Stomach (tissue), 9 donors: ENCODE results near the gene MYL12B. TPM values are rescaled to one million over a fixed set of nuclear protein-coding genes. Genes with fewer than 3 reads are reported as not detected.

ENCODE experiments used
- DNase-seq, 2 donors: peaks; one replicate each; pipeline versions ENCODE4 v3.0.0 to v3.0.0-alpha.2; 2013 to 2019
- H3K27ac ChIP-seq, 5 donors: fragments of 200-600 bp in 4 of 5; sonication (generic) in 4 of 5; one replicate each; pipeline ENCODE4 v1.5.1; 2013 to 2019; ENCODE audit warnings: mild to moderate bottlenecking in 1 of 5, moderate library complexity in 1 of 5
- H3K27me3 ChIP-seq, 3 donors: fragments of 200-600 bp; sonication (generic); one replicate each; pipeline ENCODE4 v1.5.1; 2017 to 2019; ENCODE audit warnings: mixed run types in 1 of 3
- H3K36me3 ChIP-seq, 4 donors: fragments of 200-600 bp; sonication (generic); 1 replicate in 3 of 4; 2 replicates in 1 of 4; pipeline ENCODE4 v1.5.1; 2016 to 2019
- H3K4me1 ChIP-seq, 4 donors: fragments of 200-600 bp; sonication (generic); one replicate each; pipeline ENCODE4 v1.5.1; 2016 to 2019
- H3K4me3 ChIP-seq, 4 donors: fragments of 200-600 bp; sonication (generic) in 3 of 4; one replicate each; pipeline ENCODE4 v1.5.1; 2016 to 2019; ENCODE audit warnings: mild to moderate bottlenecking in 1 of 4
- H3K9me3 ChIP-seq, 4 donors: fragments of 200-600 bp; sonication (generic); one replicate each; pipeline ENCODE4 v1.5.1; 2016 to 2019
- EP300 ChIP-seq: sonication (generic); formaldehyde crosslinking; IDR thresholded peaks from one replicate; pipeline ENCODE4 v1.6.1; 2017; ENCODE audit warnings: antibody characterized with exemption
- POLR2A ChIP-seq, 4 donors: fragments of 450-650 bp; IDR thresholded peaks; one replicate each; pipeline ENCODE4 v1.6.1; 2016; ENCODE audit warnings: antibody characterized with exemption in 4 of 4, control low read depth in 2 of 4, mild to moderate bottlenecking in 1 of 4, moderate library complexity in 1 of 4
- POLR2AphosphoS5 ChIP-seq, 3 donors: sonication (generic); formaldehyde crosslinking; IDR thresholded peaks; one replicate each; pipeline ENCODE4 v1.6.1; 2016; ENCODE audit warnings: antibody characterized with exemption in 3 of 3
- WGBS, 5 donors: extraction: QIAGEN DNeasy Blood & Tissue Kit in 3 of 5; methylation state at CpG; one replicate each; pipeline versions ENCODE4 v1.1.5 to v1.1.7; 2013 to 2018; 5-methylcytosine and 5-hydroxymethylcytosine counted together
- intact Hi-C: fragments of 100-400 bp; cut with DNase I; formaldehyde crosslinking; loops from one replicate; pipeline ENCODE4 v1.15.1; 2023; ENCODE audit warnings: low total_unique reads
- polyA plus RNA-seq, 3 donors: library from polyadenylated mRNA; stranded (reverse); fragments of 200-250 nt; gene quantifications; one replicate each; pipeline ENCODE4 v1.2.3, GENCODE V29; 2013
- total RNA-seq, 5 donors: library from RNA; depleted of rRNA; stranded (reverse); fragments of >200 nt; gene quantifications; one replicate each; pipeline versions ENCODE4 v1.1.0 to v1.2.3, GENCODE V29; 2014 to 2016
- TF ChIP-seq, protein P1 (sequence below), 7 experiments: fragments of 450-650 bp in 4 of 7; fragments of 200-600 bp in 3 of 7; sonication (generic) in 3 of 7; IDR thresholded peaks; one replicate each; pipeline ENCODE4 v1.5.1; 2016 to 2019; ENCODE audit warnings: antibody characterized with exemption in 7 of 7, control low read depth in 2 of 7, mild to moderate bottlenecking in 1 of 7
- donor health status: healthy with polysubstance abuse.
- donor health status: Bipolar disorder and iron deficiency.
- donor health status: healthy.

Gene MYL12B
- total and polyA plus RNA-seq, 8 donors, result 89.2 to 738 (median 312) TPM

DNA sequence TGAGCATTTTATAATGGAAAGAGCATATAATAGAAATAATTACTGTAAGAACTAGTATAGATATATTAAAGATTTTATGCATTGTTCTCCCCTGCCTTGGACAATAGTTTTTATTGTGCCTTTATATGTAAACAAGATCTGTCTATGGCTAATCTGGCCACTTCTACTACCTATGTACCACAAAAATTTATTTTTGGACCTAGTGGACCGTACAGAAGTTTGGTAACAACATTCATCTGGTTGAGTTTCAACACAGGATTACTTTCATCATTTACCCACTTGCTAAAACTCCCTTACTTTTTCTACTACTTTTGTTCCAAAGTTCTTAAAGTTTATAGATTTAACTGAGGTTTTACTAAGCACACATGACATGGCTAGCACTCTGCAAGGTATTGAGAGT is 28.9 kb upstream of the MYL12B start:
- TF ChIP-seq, protein P1, sequence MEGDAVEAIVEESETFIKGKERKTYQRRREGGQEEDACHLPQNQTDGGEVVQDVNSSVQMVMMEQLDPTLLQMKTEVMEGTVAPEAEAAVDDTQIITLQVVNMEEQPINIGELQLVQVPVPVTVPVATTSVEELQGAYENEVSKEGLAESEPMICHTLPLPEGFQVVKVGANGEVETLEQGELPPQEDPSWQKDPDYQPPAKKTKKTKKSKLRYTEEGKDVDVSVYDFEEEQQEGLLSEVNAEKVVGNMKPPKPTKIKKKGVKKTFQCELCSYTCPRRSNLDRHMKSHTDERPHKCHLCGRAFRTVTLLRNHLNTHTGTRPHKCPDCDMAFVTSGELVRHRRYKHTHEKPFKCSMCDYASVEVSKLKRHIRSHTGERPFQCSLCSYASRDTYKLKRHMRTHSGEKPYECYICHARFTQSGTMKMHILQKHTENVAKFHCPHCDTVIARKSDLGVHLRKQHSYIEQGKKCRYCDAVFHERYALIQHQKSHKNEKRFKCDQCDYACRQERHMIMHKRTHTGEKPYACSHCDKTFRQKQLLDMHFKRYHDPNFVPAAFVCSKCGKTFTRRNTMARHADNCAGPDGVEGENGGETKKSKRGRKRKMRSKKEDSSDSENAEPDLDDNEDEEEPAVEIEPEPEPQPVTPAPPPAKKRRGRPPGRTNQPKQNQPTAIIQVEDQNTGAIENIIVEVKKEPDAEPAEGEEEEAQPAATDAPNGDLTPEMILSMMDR (IDR thresholded peaks at IDR 0.05), result no peak
- no peak for TF ChIP-seq POLR2A (IDR thresholded peaks at IDR 0.05)
- 84 to 95% (median 88%) methylated on average over 1 of the region's 1 CpG for WGBS, 5 donors
- Histone ChIP-seq H3K9me3 (no peaks in the 10 kb centered on the region), H3K27ac (no peak overlapping the region), H3K27me3 (no peaks in the 10 kb centered on the region), H3K4me1 (peaks cover 0 to 22% (median 5%) of the 10 kb centered on the region in 4 donors), H3K4me3 (no peak overlapping the region), H3K36me3 (no peaks in the 10 kb centered on the region)
- intact Hi-C loops, result no loop called here
- DNase-seq, result no peak

DNA sequence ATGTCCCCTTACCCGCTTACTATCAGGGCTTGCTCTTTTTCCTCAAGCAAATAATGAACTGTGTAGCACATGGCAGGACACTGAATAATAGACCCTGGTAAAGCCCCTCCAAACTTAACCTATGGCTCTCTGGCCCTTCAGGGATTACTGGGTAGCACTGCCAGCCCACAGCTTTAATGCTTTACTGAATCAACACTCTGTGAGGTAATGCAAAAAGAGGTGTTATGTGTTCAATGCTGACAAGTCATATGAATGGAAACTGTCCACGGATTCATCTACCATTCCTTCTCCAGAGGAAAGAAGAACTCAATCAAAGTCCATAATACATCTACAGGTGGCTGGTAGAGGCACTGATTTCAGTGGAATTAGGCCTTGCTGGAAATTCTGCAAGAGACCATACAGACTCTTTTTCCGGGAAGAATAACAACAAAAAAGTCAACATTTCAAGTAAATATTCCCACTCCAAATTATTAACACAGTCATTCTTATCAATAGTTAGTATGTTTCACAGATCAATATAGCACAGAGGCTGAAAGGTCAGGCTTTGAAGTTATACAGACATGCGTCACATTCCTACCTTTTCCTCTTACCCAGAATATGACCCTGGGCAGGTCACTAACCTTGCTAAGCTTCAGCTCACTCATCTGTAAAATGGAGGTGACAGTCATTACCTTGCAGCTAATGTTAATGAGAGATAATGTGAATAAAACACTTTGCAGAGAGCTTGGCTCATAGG is 28.3 kb upstream of the MYL12B start:
- intact Hi-C loops, result no loop called here
- Histone ChIP-seq H3K27me3 (no peaks in the 10 kb centered on the region), H3K4me3 (no peak overlapping the region), H3K36me3 (no peaks in the 10 kb centered on the region), H3K9me3 (no peaks in the 10 kb centered on the region), H3K27ac (peak overlapping the region in 1 of 5 donors; percentile 26), H3K4me1 (peaks cover 0 to 22% (median 5%) of the 10 kb centered on the region in 4 donors)
- TF ChIP-seq EP300, result no peak
- no peak for TF ChIP-seq POLR2A (IDR thresholded peaks at IDR 0.05)
- TF ChIP-seq, protein P1 (IDR thresholded peaks at IDR 0.05), result no peak
- no peak for TF ChIP-seq POLR2AphosphoS5 (IDR thresholded peaks at IDR 0.05)
- DNase-seq, result no peak
- 43 to 64% (median 53%) methylated on average over 4 of the region's 4 CpGs for WGBS, 5 donors

DNA sequence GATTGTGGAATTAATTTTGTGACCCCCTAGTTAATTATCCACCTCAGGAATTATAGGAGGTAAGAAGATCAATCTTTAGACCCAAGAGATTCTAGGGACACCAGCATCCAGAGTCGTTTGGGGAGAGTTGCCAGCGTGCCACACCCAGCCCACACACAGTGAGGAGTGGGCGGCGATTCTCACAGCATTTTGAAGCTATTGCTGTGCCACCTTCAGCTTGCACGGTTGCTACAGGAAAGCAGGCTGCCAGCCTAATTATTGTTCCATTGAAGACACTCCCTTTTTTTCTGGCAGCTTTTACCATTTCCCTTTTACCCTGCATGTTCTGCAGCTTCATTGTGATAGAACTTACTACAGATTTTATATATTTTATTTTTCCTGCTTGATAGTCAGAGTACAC is 27.5 kb upstream of the MYL12B start:
- H3K4me3 ChIP-seq, result no peak overlapping the region
- no peaks in the 10 kb centered on the region for H3K36me3 ChIP-seq
- intact Hi-C loops, result no loop called here
- no peak for DNase-seq
- H3K9me3 ChIP-seq, result no peaks in the 10 kb centered on the region
- 21 to 56% (median 36%) methylated on average over 3 to 5 of the region's 5 CpGs for WGBS, 5 donors
- H3K4me1 ChIP-seq, result peaks cover 0 to 22% (median 5%) of the 10 kb centered on the region in 4 donors
- H3K27ac ChIP-seq, result no peak overlapping the region
- TF ChIP-seq EP300 (no peak), POLR2AphosphoS5 (IDR thresholded peaks at IDR 0.05) (no peak), POLR2A (IDR thresholded peaks at IDR 0.05) (no peak)
- TF ChIP-seq, protein P1 (IDR thresholded peaks at IDR 0.05), result no peak
- H3K27me3 ChIP-seq, result no peaks in the 10 kb centered on the region

DNA sequence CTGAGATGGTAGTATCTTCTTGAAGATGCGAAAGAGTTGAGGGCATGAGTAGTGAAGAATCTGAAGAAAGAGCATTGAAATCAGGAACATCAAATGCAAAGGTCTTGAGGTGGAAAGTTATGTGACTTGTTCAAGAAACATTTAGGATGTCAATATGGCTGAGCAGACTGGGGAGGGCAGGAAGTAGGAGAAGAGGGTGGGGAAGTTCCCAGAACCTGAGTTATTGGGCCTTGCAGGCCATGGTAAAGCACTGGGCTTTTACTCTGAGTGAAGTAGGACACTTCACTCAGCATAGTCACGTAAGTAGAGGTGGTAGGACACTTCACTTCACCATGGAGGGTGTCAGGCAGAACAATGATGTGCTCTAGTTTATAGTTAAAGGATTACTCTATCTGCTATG is 26.1 kb upstream of the MYL12B start:
- Histone ChIP-seq H3K4me1 (peaks cover 0 to 18% (median 5%) of the 10 kb centered on the region in 4 donors), H3K36me3 (no peaks in the 10 kb centered on the region), H3K9me3 (no peaks in the 10 kb centered on the region), H3K27me3 (no peaks in the 10 kb centered on the region), H3K27ac (no peak overlapping the region), H3K4me3 (no peak overlapping the region)
- TF ChIP-seq POLR2A (IDR thresholded peaks at IDR 0.05) (no peak), POLR2AphosphoS5 (IDR thresholded peaks at IDR 0.05) (no peak), EP300 (no peak)
- TF ChIP-seq, protein P1 (IDR thresholded peaks at IDR 0.05), result no peak
- 88 to 96% (median 96%) methylated on average over 2 of the region's 2 CpGs for WGBS, 5 donors
- DNase-seq, result no peak
- intact Hi-C loops, result no loop called here
